ENCODE measurements around the gene SHC2. TPM values are rescaled to one million over a fixed set of nuclear protein-coding genes. Genes with fewer than 3 reads are reported as not detected.

Gene SHC2
- polyA plus RNA-seq, 1 donor (not counting 4 experiments of a cell fraction or from before 2014, with no cell fraction given): 2.5 TPM

DNA sequence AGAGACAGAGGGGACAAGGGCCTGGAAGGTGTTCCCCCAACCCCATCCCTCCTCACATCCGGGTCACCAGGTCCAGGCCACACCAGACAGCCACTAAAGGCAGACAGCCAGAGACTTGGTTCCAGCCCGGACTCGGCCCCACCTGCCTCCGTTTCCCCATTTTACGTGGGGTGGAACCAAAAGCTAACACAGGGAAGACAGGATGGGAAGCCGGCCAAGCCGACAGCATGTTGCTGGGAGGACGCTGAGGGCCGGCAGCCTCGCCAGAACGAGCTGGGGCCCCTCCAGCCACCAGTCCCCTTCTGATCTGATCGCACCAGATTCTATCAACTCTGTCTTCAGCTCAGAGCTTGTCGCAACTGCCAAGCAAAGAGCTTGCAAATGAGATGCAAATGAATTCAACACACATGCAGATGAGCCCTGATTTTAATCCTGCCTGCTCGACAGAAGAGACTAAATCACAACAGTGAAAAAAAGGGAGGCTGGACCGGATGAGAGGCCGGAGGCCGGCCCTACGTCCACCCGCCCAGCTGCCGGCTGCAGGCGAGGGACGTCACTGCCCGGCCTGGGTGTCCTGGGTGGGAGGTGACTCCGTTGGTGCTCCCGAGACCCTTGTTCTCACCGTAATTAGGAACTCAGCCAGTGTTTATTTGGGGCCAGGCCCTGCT lies 17.5 kb upstream of the SHC2 start:
- no peak for DNase-seq (ENCODE audit: low read depth, low spot score)
- Histone ChIP-seq H3K9ac (ENCODE audit: control insufficient read depth, extremely low read depth, insufficient read depth, low read length) (no peak overlapping the region), H3K79me2 (ENCODE audit: control insufficient read depth, insufficient read depth, low read length) (no peaks in the 10 kb centered on the region), H3K27ac (ENCODE audit: control insufficient read depth, insufficient read depth, low read length) (no peak overlapping the region), H3K9me3 (ENCODE audit: control insufficient read depth, low read depth, low read length) (peaks cover 2% of the 10 kb centered on the region), H3K4me2 (ENCODE audit: control insufficient read depth, extremely low read depth, insufficient read depth, low read depth, low read length) (no peak overlapping the region), H2AFZ (ENCODE audit: control insufficient read depth, low read length) (no peak overlapping the region), H3K4me1 (ENCODE audit: control insufficient read depth, extremely low read depth, insufficient read depth, low read length) (no peaks in the 10 kb centered on the region), H4K20me1 (ENCODE audit: control insufficient read depth, extremely low read depth, insufficient read depth, low read length) (no peaks in the 10 kb centered on the region), H3K4me3 (ENCODE audit: control insufficient read depth in 2 of 3, extremely low read depth in 1 of 3, insufficient read depth in 2 of 3, low read depth in 1 of 3, low read length in 3 of 3) (no peak overlapping the region), H3K36me3 (ENCODE audit: control insufficient read depth in 2 of 2, extremely low read depth in 1 of 2, insufficient read depth in 2 of 2, low read length in 2 of 2) (no peaks in the 10 kb centered on the region), H3K27me3 (ENCODE audit: control insufficient read depth, extremely low read depth, insufficient read depth, low read length) (no peaks in the 10 kb centered on the region), H3K9me1 (ENCODE audit: control insufficient read depth, extremely low read depth, insufficient read depth, low read length) (no peaks in the 10 kb centered on the region)
- dilution Hi-C loops (cut with MboI; ENCODE audit: extremely low pct_ligation_motif_present, low sequenced_read_pairs): no loop called here
- no peak for FAIRE-seq
- TF ChIP-seq EZH2 (IDR thresholded peaks at IDR 0.05; ENCODE audit: low read length) (no peak), CTCF (optimal IDR thresholded peaks at IDR 0.05 in 1 of 3, IDR thresholded peaks at IDR 0.05 in 1 of 3, conservative IDR thresholded peaks at IDR 0.05 in 1 of 3; ENCODE audit: extremely low read depth in 1 of 3, insufficient read depth in 2 of 3, low read length in 3 of 3) (no peak)

DNA sequence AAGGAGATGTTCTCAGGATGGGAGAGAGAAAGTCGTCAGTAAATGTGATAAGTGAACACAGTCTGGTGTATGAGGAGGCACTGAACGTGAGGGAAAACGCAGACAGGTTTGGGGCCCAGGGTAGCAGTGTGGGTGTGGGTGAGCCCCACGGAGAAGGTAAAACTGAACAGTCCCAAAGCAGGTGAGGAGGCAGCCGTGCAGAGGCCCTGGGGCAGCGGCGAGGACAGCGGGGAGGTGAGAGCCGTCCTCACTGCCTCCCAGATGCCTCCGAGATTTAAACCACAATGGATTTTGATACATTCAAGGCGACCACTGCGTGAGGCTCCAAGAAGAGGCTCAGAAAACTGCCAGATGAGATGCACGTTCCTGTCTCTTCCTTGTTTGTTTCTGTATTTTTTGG lies 14.5 kb upstream of the SHC2 start:
- Histone ChIP-seq H3K4me2 (ENCODE audit: control insufficient read depth, extremely low read depth, insufficient read depth, low read depth, low read length) (no peak overlapping the region), H2AFZ (ENCODE audit: control insufficient read depth, low read length) (no peak overlapping the region), H3K79me2 (ENCODE audit: control insufficient read depth, insufficient read depth, low read length) (no peaks in the 10 kb centered on the region), H3K27me3 (ENCODE audit: control insufficient read depth, extremely low read depth, insufficient read depth, low read length) (no peaks in the 10 kb centered on the region), H3K9me3 (ENCODE audit: control insufficient read depth, low read depth, low read length) (no peaks in the 10 kb centered on the region), H3K4me1 (ENCODE audit: control insufficient read depth, extremely low read depth, insufficient read depth, low read length) (no peaks in the 10 kb centered on the region), H4K20me1 (ENCODE audit: control insufficient read depth, extremely low read depth, insufficient read depth, low read length) (no peaks in the 10 kb centered on the region), H3K27ac (ENCODE audit: control insufficient read depth, insufficient read depth, low read length) (no peak overlapping the region), H3K9ac (ENCODE audit: control insufficient read depth, extremely low read depth, insufficient read depth, low read length) (no peak overlapping the region), H3K36me3 (ENCODE audit: control insufficient read depth in 2 of 2, extremely low read depth in 1 of 2, insufficient read depth in 2 of 2, low read length in 2 of 2) (no peaks in the 10 kb centered on the region), H3K4me3 (ENCODE audit: control insufficient read depth in 2 of 3, extremely low read depth in 1 of 3, insufficient read depth in 2 of 3, low read depth in 1 of 3, low read length in 3 of 3) (no peak overlapping the region), H3K9me1 (ENCODE audit: control insufficient read depth, extremely low read depth, insufficient read depth, low read length) (no peaks in the 10 kb centered on the region)
- FAIRE-seq: no peak
- no peak for TF ChIP-seq EZH2 (IDR thresholded peaks at IDR 0.05; ENCODE audit: low read length)
- TF ChIP-seq CTCF (optimal IDR thresholded peaks at IDR 0.05 in 1 of 3, IDR thresholded peaks at IDR 0.05 in 1 of 3, conservative IDR thresholded peaks at IDR 0.05 in 1 of 3; ENCODE audit: extremely low read depth in 1 of 3, insufficient read depth in 2 of 3, low read length in 3 of 3): no peak
- DNase-seq (ENCODE audit: low read depth, low spot score): no peak
- dilution Hi-C loops (cut with MboI; ENCODE audit: extremely low pct_ligation_motif_present, low sequenced_read_pairs): no loop called here
